HFFc6 (cell line): ENCODE data around the gene YPEL5. TPM values are rescaled to one million over a fixed set of nuclear protein-coding genes. Genes with fewer than 3 reads are reported as not detected.
"Not testable (repeated sequence)": the region's sequence is repeated elsewhere in the genome, so short reads cannot be mapped to it uniquely, and the experiment has no call there.

Experiments used
- DNase-seq: peaks from one replicate; pipeline ENCODE4 v3.0.0-alpha.2; 2018
- H3K27ac Mint-ChIP-seq: 2 replicates; pipeline ENCODE4 v1.8.0; 2020; ENCODE audit warnings: mild to moderate bottlenecking, mixed read lengths
- H3K27me3 Mint-ChIP-seq: 2 replicates; pipeline ENCODE4 v1.8.0; 2021; ENCODE audit warnings: mild to moderate bottlenecking, moderate library complexity, mixed read lengths; ENCODE audit not compliant: insufficient read depth
- H3K36me3 Mint-ChIP-seq: 2 replicates; pipeline ENCODE4 v1.8.0; 2021; ENCODE audit warnings: low read depth, mixed read lengths
- H3K4me1 Mint-ChIP-seq: 2 replicates; pipeline ENCODE4 v1.8.0; 2020; ENCODE audit warnings: low read depth, mixed read lengths
- H3K4me3 Mint-ChIP-seq: 2 replicates; pipeline ENCODE4 v1.8.0; 2020; ENCODE audit warnings: mild to moderate bottlenecking, moderate library complexity, mixed read lengths
- H3K9me3 Mint-ChIP-seq: 2 replicates; pipeline ENCODE4 v1.8.0; 2020; ENCODE audit warnings: mild to moderate bottlenecking, mixed read lengths
- long read RNA-seq: library from polyadenylated mRNA; unstranded; transcript quantifications from one replicate; pipeline ENCODE4 v2.0.0, GENCODE V29; 2019
- total RNA-seq, 6 experiments: library from RNA; stranded (reverse); fragmentation: NEBNext Ultra II Directional; extraction: Animal tissue kit (Norgen Biotek cat#: 25700); gene quantifications; 2 replicates in 1 of 6; 3 replicates in 5 of 6; pipeline ENCODE4 v1.2.3, GENCODE V29; 2021
- TF ChIP-seq, protein P1 (sequence below): fragments of 200-600 bp; sonication (generic); IDR thresholded peaks from 2 replicates; pipeline ENCODE4 v1.5.0; 2021; ENCODE audit warnings: antibody characterized with exemption, mild to moderate bottlenecking

YPEL5 gene
- total RNA-seq = 100 to 1,000 TPM in 1 of 6 experiments, 10 to 100 TPM in 5; 81.8 to 110 (median 88.4) TPM
- long read RNA-seq, transcript YPEL5-201 (3 exons, 2,182 nt) = major isoform, 139 of 157 reads
- long read RNA-seq, partial matches to known transcripts = 0 of 157 reads
- long read RNA-seq, other reads (novel, unspliced or antisense) = 15 of 157 reads

DNA sequence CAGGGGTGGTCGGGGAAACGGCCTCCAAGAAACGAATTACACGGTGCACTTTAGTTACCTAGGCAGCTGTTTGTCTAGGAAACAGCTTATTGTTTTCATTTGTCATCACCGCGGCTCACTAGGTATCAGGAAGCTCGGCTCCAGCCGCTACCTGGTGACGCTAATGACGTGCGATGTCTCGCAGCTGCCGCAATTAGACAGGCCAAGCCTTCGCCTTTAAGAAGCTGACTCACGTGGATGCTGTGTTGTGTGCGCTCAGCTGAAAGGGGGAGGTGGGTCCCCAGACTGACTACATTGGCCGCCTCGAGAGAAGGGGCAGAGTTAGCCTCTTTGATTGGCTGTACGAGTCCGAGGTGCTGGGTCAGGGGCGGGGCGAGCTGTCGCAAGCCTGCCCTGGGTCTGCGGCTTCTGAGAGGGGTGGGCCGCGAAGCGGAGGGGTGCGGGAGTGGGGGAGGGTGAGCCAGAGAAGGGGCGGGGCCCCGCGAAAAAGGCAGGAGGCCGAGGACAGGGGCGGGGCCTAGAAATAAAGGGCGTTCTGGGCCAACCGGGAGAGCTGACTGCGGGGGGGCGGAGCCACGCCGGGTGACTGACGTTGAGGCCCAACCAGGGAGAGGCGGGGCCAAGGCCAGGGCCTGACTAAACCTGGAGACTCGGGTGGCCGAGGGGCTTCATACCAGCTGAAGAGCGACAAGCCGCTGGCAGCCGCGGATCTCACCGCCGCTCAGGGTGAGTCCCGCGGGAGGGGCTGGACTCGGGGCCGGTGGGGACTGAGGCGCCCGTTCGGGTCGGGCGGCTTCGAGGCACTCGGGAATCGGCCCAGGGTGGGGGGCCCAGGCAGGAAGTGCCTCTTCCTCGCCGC, at the start of gene YPEL5:
YPEL5 (plus strand) TSS at position 671 of the 859 bp plus-strand sequence. CDS start 9,645 bp downstream, outside the sequence.
- H3K9me3 Mint-ChIP-seq = no peaks in the 10 kb centered on the region
- peaks cover 11% of the 10 kb centered on the region for H3K36me3 Mint-ChIP-seq
- peak; percentile 99 for DNase-seq
- TF ChIP-seq, protein P1, sequence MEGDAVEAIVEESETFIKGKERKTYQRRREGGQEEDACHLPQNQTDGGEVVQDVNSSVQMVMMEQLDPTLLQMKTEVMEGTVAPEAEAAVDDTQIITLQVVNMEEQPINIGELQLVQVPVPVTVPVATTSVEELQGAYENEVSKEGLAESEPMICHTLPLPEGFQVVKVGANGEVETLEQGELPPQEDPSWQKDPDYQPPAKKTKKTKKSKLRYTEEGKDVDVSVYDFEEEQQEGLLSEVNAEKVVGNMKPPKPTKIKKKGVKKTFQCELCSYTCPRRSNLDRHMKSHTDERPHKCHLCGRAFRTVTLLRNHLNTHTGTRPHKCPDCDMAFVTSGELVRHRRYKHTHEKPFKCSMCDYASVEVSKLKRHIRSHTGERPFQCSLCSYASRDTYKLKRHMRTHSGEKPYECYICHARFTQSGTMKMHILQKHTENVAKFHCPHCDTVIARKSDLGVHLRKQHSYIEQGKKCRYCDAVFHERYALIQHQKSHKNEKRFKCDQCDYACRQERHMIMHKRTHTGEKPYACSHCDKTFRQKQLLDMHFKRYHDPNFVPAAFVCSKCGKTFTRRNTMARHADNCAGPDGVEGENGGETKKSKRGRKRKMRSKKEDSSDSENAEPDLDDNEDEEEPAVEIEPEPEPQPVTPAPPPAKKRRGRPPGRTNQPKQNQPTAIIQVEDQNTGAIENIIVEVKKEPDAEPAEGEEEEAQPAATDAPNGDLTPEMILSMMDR = no peak
- peak within 1 kb of the TSS; percentile 92 for H3K27ac Mint-ChIP-seq
- peak within 1 kb of the TSS; percentile 88 for H3K4me3 Mint-ChIP-seq
- peaks cover 12% of the 10 kb centered on the region; the same call in 1 of the 2 replicates for H3K27me3 Mint-ChIP-seq
- peaks cover 44% of the 10 kb centered on the region for H3K4me1 Mint-ChIP-seq

DNA sequence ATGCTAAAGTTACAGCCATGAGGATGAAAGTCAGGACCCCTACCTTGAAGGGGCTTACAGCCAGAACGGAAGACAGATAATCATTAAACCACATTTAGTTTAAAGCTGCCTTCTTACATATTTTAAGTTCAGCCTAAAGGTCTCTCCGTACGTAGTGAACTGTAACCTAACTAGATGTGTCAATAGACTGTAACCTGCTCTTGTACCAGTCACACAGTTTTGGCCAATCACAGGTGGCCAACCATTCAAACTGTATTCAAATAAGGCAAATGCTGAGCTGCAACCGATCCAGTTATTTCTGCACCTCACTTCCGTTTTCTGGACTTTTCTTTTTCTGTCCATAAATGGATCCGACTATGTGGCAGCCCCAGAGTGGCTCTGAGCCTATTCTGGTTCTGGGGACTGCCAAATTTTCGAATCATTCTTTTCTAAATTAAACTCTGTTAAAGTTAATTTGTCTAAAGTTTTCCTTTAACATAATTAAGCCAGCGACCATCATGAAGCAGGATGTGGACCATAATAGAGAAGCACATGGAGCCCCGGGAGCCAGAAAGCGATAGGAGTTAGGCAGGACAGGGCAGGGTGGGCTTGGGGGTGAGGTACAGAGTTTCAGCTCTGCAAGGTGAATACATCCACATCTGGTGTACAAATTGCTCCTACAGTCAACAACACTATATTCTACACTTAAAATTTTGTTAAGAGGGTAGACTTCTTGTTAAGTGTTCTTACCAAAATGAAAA, 48.4 kb upstream of the YPEL5 start:
- peaks cover 55% of the 10 kb centered on the region for H3K4me1 Mint-ChIP-seq
- peaks cover 8% of the 10 kb centered on the region; the same call in 1 of the 2 replicates for H3K27me3 Mint-ChIP-seq
- H3K9me3 Mint-ChIP-seq = no peaks in the 10 kb centered on the region
- no peak overlapping the region for H3K27ac Mint-ChIP-seq
- H3K4me3 Mint-ChIP-seq = no peak overlapping the region
- TF ChIP-seq, protein P1 = no peak
- H3K36me3 Mint-ChIP-seq = no peaks in the 10 kb centered on the region
- DNase-seq = no peak

DNA sequence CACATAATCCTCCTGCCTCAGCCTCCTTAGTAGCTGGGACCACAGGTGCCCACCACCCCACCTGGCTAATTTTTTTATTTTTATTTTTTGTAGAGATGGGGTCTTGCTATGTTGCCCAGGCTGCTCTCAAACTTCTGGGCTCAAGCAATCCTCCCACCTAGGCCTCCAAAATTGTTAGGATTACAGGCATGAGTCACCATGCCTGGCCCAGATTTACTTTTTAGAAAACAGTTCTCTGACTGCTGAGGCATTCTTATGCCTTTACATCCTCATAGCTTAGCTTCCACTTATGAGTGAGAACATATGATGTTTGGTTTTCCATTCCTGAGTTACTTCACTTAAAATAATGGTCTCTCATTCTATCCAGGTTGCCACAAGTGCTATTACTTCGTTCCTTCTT, 47.4 kb upstream of the YPEL5 start:
- DNase-seq, H3K27ac Mint-ChIP-seq, H3K4me3 Mint-ChIP-seq, H3K36me3 Mint-ChIP-seq, H3K27me3 Mint-ChIP-seq, H3K9me3 Mint-ChIP-seq: not testable (repeated sequence)
- H3K4me1 Mint-ChIP-seq = peaks cover 65% of the 10 kb centered on the region

DNA sequence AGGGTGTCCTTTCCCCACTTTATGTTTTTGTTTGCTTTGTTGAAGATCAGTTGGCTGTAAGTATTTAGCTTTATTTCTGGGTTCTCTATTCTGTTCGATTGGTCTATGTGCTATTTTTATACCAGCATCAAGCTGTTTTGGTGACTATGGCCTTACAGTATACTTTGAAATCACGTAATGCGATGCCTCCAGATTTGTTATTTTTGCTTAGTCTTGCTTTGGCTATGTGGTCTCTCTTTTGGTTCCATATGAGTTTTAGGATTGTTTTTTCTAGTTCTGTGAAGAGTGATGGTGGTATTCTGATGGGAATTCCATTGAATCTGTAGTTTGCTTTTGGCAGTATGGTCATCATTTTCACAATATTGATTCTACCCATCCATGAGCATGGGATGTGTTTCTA, 46.1 kb upstream of the YPEL5 start:
- not testable (repeated sequence) for H3K9me3 Mint-ChIP-seq, H3K27me3 Mint-ChIP-seq, H3K36me3 Mint-ChIP-seq

DNA sequence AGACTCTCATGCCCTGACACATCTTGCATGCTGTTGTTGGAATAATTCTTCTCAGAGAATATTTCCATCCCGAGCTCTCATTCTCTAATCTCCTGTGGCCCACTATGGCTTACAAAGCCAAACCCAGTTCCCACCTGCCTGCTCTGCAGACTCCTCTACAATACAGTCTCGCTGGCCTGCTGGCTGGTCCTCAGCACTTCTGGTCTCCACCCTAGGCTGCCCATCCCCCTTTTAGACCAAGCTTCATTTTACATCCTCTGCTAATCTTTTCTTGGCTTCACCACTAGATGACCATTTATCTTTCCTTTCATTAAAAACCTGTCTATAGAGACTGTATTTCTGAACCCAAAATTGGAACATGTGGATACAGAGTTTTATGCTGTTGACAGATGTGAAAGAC, 42.5 kb upstream of the YPEL5 start:
- DNase-seq = no peak
- no peak overlapping the region for H3K27ac Mint-ChIP-seq
- no peaks in the 10 kb centered on the region for H3K9me3 Mint-ChIP-seq
- H3K36me3 Mint-ChIP-seq = no peaks in the 10 kb centered on the region; the same call in 1 of the 2 replicates
- H3K4me3 Mint-ChIP-seq = no peak overlapping the region
- peaks cover 9% of the 10 kb centered on the region for H3K27me3 Mint-ChIP-seq
- peaks cover 78% of the 10 kb centered on the region for H3K4me1 Mint-ChIP-seq
- TF ChIP-seq, protein P1 = no peak

More for the DNA sequence above, 46.1 kb upstream of the YPEL5 start:
- not testable (repeated sequence) for DNase-seq, H3K27ac Mint-ChIP-seq, H3K4me3 Mint-ChIP-seq
- H3K4me1 Mint-ChIP-seq = peaks cover 72% of the 10 kb centered on the region

DNA sequence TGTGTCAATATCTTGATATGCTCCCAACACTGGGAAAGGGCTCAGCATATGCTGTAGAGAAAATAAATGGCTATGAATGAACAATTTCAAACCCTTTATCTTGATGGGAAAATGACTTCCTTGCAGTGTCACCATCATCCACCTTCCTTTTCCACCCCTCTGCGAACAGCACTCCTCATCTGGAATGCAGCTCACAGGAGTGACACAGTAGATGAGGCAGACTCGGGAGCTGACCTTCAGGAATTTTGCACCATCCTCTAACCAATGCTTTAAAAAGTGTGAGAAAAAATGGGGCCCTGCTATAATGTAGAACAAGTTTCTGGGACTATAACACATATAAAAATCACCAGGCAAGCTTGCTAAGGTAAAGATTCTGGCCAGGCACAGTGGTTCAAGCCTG, 41.3 kb upstream of the YPEL5 start:
- peaks cover 83% of the 10 kb centered on the region for H3K4me1 Mint-ChIP-seq
- no peaks in the 10 kb centered on the region for H3K9me3 Mint-ChIP-seq
- peaks cover 9% of the 10 kb centered on the region for H3K27me3 Mint-ChIP-seq
- TF ChIP-seq, protein P1 = no peak
- H3K27ac Mint-ChIP-seq = peak overlapping the region; percentile 50
- H3K4me3 Mint-ChIP-seq = no peak overlapping the region
- DNase-seq = peak; percentile 21
- no peaks in the 10 kb centered on the region; the same call in 1 of the 2 replicates for H3K36me3 Mint-ChIP-seq
